Dendritic cell treated with granulocyte-macrophage colony-stimulating factor and Interleukin-4, amounts not matched to agents 40 ng/mL and 50 ng/mL, for 4 days (primary cell): ENCODE measurements around the gene ATF7IP.
"Not testable (repeated sequence)": the region's sequence is repeated elsewhere in the genome, so short reads cannot be mapped to it uniquely, and the experiment has no call there.

Experiments used
- H3K27ac Mint-ChIP-seq: one replicate; pipeline ENCODE4 v1.8.0; 2022; ENCODE audit warnings: mild to moderate bottlenecking, mixed read lengths
- H3K27me3 Mint-ChIP-seq: one replicate; pipeline ENCODE4 v1.8.0; 2022; ENCODE audit warnings: mild to moderate bottlenecking, mixed read lengths
- H3K36me3 Mint-ChIP-seq: one replicate; pipeline ENCODE4 v1.8.0; 2022; ENCODE audit warnings: low read depth, mixed read lengths
- H3K4me1 Mint-ChIP-seq: one replicate; pipeline ENCODE4 v1.8.0; 2022; ENCODE audit warnings: low read depth, mixed read lengths
- H3K4me3 Mint-ChIP-seq: one replicate; pipeline ENCODE4 v1.8.0; 2022; ENCODE audit warnings: mild to moderate bottlenecking, moderate library complexity, mixed read lengths
- H3K9me3 Mint-ChIP-seq: one replicate; pipeline ENCODE4 v1.8.0; 2022; ENCODE audit warnings: mixed read lengths
- intact Hi-C: fragments of 100-400 bp; cut with micrococcal nuclease; formaldehyde crosslinking; loops from one replicate; pipeline ENCODE4 v1.15.0; 2022

ATF7IP gene

GRCh38 chr12:14390870-14391530 lies 25.5 kb downstream of the ATF7IP start:
- Mint-ChIP-seq H3K4me1 (peaks cover 11% of the 10 kb centered on the region), H3K27me3 (no peaks in the 10 kb centered on the region), H3K27ac (no peak overlapping the region), H3K4me3 (no peak overlapping the region), H3K9me3 (no peaks in the 10 kb centered on the region), H3K36me3 (peaks cover 24% of the 10 kb centered on the region)
- intact Hi-C loops, result no loop called here

DNA sequence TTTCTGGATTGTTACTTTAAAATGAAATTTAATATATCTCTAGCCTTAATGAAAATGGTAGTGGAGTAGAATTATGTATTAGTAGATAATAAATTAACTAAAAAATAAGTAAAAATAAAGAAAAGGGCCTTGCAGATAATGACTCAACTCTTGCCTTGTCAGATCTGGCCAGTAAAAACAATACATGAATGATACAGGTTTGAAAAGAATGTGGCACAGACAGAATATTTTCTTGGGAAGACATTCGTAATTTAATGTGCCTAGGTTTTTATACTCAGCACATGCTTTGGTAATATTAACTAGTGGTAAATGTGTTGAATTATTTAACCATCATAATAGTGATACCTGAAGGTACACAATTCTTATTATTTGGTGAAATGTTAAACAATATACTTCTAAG lies 28.3 kb downstream of the ATF7IP start:
- Mint-ChIP-seq H3K9me3 (no peaks in the 10 kb centered on the region), H3K27me3 (no peaks in the 10 kb centered on the region), H3K27ac (peak overlapping the region; percentile 43), H3K4me3 (no peak overlapping the region), H3K36me3 (peaks cover 29% of the 10 kb centered on the region), H3K4me1 (peaks cover 19% of the 10 kb centered on the region)
- intact Hi-C loops, result no loop called here

DNA sequence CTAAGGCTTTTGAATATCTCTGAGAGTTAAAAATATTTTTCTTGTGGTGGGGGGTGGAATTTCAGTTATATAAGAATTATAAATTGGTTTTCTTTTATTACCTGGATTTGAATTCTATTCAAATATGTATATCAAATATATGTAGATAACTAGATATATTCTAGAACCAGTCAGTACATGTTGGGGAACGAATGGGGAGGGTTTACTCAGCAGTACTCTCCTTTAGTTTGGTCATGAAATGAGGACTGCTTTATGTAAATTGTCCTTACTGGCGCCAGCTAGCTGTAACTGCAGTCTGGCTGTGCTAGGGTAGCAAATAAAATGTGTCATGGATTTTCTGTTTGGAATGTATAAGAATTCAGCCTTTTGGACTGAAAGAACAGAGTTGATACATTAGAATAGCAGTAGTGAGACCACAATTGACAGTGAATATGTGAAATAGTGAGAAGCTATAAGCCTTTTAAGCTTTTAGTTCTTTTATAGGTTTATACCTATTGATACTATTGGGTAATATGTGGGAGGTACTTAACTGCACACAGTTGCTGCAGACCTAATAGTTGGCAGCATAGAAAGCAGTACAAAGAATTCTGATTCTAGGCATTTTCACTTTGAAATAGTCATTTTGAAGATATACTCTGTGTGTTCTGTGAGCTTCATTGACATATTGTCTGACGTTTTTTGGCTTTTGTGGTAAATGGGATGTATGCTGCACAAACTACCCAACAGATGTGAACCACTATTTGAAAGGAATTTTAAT lies 29.0 kb downstream of the ATF7IP start:
- Mint-ChIP-seq H3K4me3 (no peak overlapping the region), H3K36me3 (peaks cover 29% of the 10 kb centered on the region), H3K9me3 (peaks cover 3% of the 10 kb centered on the region), H3K4me1 (peaks cover 20% of the 10 kb centered on the region), H3K27me3 (no peaks in the 10 kb centered on the region), H3K27ac (peak overlapping the region; percentile 43)
- intact Hi-C loops, result no loop called here

DNA sequence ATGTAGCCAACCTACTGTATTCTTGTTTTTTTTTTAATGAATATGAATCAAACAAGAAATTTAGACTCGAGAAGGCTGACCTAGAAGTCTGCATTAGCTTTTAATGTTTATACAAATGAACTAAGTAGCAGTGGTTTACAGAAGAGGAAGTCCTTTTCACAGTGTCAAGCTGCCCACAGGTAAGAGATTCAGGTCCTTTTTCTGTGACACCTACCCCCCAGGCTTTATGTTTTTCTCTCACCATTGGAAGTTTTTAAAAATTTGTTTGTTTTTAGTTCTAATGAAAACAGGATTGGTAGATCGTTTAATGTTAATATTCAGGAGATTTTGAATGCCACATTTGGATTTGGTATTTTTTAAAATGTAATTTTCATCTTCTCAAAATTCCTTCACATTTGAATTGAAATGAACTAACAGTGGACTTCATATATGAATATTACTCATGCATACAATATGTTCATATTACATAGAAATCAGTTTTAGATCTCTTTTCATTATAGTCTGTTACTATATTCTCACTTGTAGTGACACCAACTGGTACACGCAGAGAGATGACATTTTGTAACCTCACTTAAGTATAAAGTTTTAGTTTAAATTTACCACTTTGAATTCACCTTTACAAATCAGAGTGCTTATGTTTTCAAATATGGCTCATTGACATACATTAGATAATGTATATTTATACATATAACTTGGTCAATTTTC lies 29.7 kb downstream of the ATF7IP start:
- H3K36me3 Mint-ChIP-seq, result peaks cover 29% of the 10 kb centered on the region
- H3K4me3 Mint-ChIP-seq, result no peak overlapping the region

DNA sequence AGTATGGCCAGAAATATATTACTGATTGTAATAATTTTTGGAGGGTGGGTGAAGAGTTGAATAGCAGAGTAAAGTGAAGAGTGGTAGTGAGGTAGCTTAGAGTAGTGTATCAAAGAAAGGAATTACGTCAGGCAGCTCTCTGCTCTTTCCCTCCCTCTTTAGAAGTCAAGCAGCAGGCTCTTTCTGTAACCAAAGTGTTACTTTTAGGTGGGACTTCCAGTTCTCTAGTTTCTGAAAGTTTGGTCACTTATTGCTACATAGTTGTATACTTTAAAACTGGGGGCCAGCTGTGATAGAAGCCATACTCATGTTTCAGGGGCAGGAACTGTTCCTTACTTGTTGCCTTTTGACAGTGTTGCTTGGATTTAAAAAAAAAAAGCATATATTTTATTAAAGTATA lies 30.6 kb downstream of the ATF7IP start:
- H3K36me3 Mint-ChIP-seq, result peaks cover 33% of the 10 kb centered on the region
- no peak overlapping the region for H3K27ac Mint-ChIP-seq
- H3K4me3 Mint-ChIP-seq, result no peak overlapping the region
- intact Hi-C loops, result no loop called here
- peaks cover 32% of the 10 kb centered on the region for H3K4me1 Mint-ChIP-seq
- H3K27me3 Mint-ChIP-seq, result no peaks in the 10 kb centered on the region
- peaks cover 8% of the 10 kb centered on the region for H3K9me3 Mint-ChIP-seq

More for the DNA sequence above, 29.7 kb downstream of the ATF7IP start:
- H3K4me1 Mint-ChIP-seq, result peaks cover 25% of the 10 kb centered on the region
- H3K27ac Mint-ChIP-seq, result no peak overlapping the region
- H3K27me3 Mint-ChIP-seq, result no peaks in the 10 kb centered on the region
- intact Hi-C loops, result no loop called here
- peaks cover 8% of the 10 kb centered on the region for H3K9me3 Mint-ChIP-seq

DNA sequence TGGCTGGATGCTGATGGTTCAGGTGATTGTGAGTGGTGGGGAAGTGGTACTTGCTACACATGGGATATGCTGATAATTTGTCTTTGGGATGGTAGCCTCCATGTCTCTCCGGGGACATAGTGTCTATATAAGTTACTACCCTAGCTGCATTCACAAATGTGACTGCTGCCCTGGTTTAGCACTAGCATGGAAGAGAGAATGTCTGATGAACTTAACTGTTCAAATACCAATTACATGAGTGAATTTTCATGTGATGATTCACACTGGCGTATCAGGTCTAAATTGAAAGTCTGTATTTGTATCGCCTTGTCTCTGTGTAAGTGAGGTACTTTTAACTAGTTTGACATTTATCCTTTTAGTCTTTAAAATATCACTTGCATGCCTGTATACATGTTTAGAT lies 34.4 kb downstream of the ATF7IP start:
- peaks cover 35% of the 10 kb centered on the region for H3K4me1 Mint-ChIP-seq
- no peak overlapping the region for H3K4me3 Mint-ChIP-seq
- H3K9me3 Mint-ChIP-seq, result peaks cover 8% of the 10 kb centered on the region
- peaks cover 37% of the 10 kb centered on the region for H3K36me3 Mint-ChIP-seq
- no peak overlapping the region for H3K27ac Mint-ChIP-seq
- intact Hi-C loops, result no loop called here
- H3K27me3 Mint-ChIP-seq, result no peaks in the 10 kb centered on the region

GRCh38 chr12:14400599-14400998 lies 35.1 kb downstream of the ATF7IP start:
- Mint-ChIP-seq H3K27ac (peak overlapping the region; percentile 50), H3K36me3 (peaks cover 37% of the 10 kb centered on the region)
- intact Hi-C loops, result no loop called here

GRCh38 chr12:14401267-14401666 lies 35.8 kb downstream of the ATF7IP start:
- H3K9me3 Mint-ChIP-seq, H3K27me3 Mint-ChIP-seq, intact Hi-C loops, H3K4me3 Mint-ChIP-seq: not testable (repeated sequence)
- Mint-ChIP-seq H3K36me3 (peaks cover 36% of the 10 kb centered on the region), H3K27ac (peak overlapping the region; percentile 50), H3K4me1 (peaks cover 29% of the 10 kb centered on the region)

More at GRCh38 chr12:14400599-14400998, 35.1 kb downstream of the ATF7IP start:
- H3K4me3 Mint-ChIP-seq, result no peak overlapping the region
- H3K27me3 Mint-ChIP-seq, result no peaks in the 10 kb centered on the region
- H3K9me3 Mint-ChIP-seq, result peaks cover 8% of the 10 kb centered on the region
- H3K4me1 Mint-ChIP-seq, result peaks cover 35% of the 10 kb centered on the region

GRCh38 chr12:14402697-14403096 lies 37.2 kb downstream of the ATF7IP start:
- Mint-ChIP-seq H3K4me3 (no peak overlapping the region), H3K36me3 (peaks cover 26% of the 10 kb centered on the region), H3K27ac (no peak overlapping the region), H3K27me3 (no peaks in the 10 kb centered on the region), H3K4me1 (peaks cover 24% of the 10 kb centered on the region), H3K9me3 (peaks cover 8% of the 10 kb centered on the region)
- intact Hi-C loops, result no loop called here

DNA sequence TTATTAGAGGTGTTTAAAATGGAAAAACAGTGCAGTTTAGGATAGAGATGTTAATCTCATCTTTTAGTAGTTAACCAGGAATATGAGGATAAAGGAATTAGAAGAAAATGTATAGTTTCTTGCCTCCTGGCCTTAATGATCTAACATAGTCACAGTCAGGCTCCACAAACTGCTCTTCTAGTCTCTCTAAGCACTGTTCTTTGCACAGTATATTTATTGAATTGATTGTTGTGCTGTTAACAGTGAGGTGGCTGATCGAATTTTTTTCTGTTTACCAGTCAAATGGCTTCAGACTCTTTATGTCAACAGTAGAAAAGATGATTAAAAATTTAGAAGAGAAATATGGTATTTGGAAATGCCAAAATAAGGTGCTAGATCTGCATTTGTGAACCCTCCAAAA lies 37.8 kb downstream of the ATF7IP start:
- no peaks in the 10 kb centered on the region for H3K27me3 Mint-ChIP-seq
- peaks cover 24% of the 10 kb centered on the region for H3K4me1 Mint-ChIP-seq
- H3K27ac Mint-ChIP-seq, result no peak overlapping the region
- intact Hi-C loops, result no loop called here
- H3K4me3 Mint-ChIP-seq, result no peak overlapping the region
- H3K9me3 Mint-ChIP-seq, result peaks cover 8% of the 10 kb centered on the region
- H3K36me3 Mint-ChIP-seq, result peaks cover 26% of the 10 kb centered on the region

DNA sequence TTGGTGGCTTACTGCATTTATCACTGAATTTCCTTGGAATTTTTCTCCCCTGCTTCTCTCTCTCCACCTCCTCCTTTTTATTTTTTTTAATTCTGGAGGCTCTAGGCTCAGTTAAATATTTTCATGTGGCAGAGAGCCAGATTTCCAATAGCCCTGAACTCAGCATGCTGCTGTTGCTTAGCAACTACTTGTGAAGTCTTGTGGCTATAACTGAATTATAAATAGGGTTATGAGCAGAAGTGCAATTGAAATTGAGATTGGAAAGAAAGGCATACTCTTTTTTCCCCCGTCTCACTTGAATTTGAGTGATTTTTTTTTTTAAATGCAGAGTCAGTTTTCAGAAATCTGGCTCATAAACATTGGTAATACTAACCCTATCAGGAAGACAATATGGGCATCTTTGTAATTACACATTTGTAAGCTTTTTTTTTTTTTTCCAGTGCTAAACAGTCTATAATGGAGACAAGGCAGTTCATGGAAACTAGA lies 38.3 kb downstream of the ATF7IP start:
- Mint-ChIP-seq H3K27ac (no peak overlapping the region), H3K4me3 (no peak overlapping the region), H3K27me3 (no peaks in the 10 kb centered on the region), H3K4me1 (peaks cover 24% of the 10 kb centered on the region), H3K9me3 (peaks cover 8% of the 10 kb centered on the region), H3K36me3 (peaks cover 26% of the 10 kb centered on the region)
- intact Hi-C loops, result no loop called here

GRCh38 chr12:14405407-14405806 lies 39.9 kb downstream of the ATF7IP start:
- H3K27ac Mint-ChIP-seq, H3K9me3 Mint-ChIP-seq, intact Hi-C loops, H3K27me3 Mint-ChIP-seq, H3K4me3 Mint-ChIP-seq: not testable (repeated sequence)
- H3K4me1 Mint-ChIP-seq, result peaks cover 18% of the 10 kb centered on the region
- H3K36me3 Mint-ChIP-seq, result peaks cover 19% of the 10 kb centered on the region

- peaks cover 8% of the 10 kb centered on the region for H3K4me1 Mint-ChIP-seq
- no peaks in the 10 kb centered on the region for H3K36me3 Mint-ChIP-seq
- H3K9me3 Mint-ChIP-seq, result no peaks in the 10 kb centered on the region
- no peak overlapping the region for H3K4me3 Mint-ChIP-seq
- intact Hi-C loops, result no loop called here
- no peak overlapping the region for H3K27ac Mint-ChIP-seq
- no peaks in the 10 kb centered on the region for H3K27me3 Mint-ChIP-seq
Measured at GRCh38 chr12:14408208-14408607, 42.7 kb downstream of the ATF7IP start.

GRCh38 chr12:14410177-14410576 lies 44.7 kb downstream of the ATF7IP start:
- Mint-ChIP-seq H3K27ac (no peak overlapping the region), H3K4me3 (no peak overlapping the region), H3K36me3 (no peaks in the 10 kb centered on the region), H3K27me3 (no peaks in the 10 kb centered on the region), H3K4me1 (no peaks in the 10 kb centered on the region), H3K9me3 (no peaks in the 10 kb centered on the region)
- intact Hi-C loops, result no loop called here
